Neural cell (in vitro differentiated cells): ENCODE data around the gene TMEM117. TPM values are rescaled to one million over a fixed set of nuclear protein-coding genes. Genes with fewer than 3 reads are reported as not detected.
A peak's percentile ranks its signal among the peaks of the same experiment; 100 is the strongest.

ENCODE experiments used
- H2AFZ ChIP-seq: fragments of 200-600, 300-800 bp; sonication (generic), shearing (Covaris generic); 2 replicates; pipeline ENCODE4 v1.6.0; 2014; ENCODE audit warnings: low read depth, mild to moderate bottlenecking, antibody characterized with exemption, low read length, moderate library complexity
- H3F3A ChIP-seq: fragments of 200-600 bp; shearing (Covaris generic); 2 replicates; pipeline ENCODE4 v1.6.1; 2016; ENCODE audit warnings: mild to moderate bottlenecking, moderate library complexity, mixed read lengths, antibody characterized with exemption, low read length; ENCODE audit not compliant: insufficient read depth, poor library complexity, severe bottlenecking
- H3K27ac ChIP-seq: fragments of 200-600, 300-800 bp; sonication (generic), shearing (Covaris generic); 2 replicates; pipeline ENCODE4 v1.5.1; 2014; ENCODE audit warnings: mild to moderate bottlenecking, low read length, moderate library complexity
- H3K27me3 ChIP-seq: fragments of 300-800, 200-600 bp; sonication (generic), shearing (Covaris generic); 2 replicates; pipeline ENCODE4 v1.6.0; 2014; ENCODE audit warnings: mild to moderate bottlenecking, low read depth, low read length, moderate library complexity; ENCODE audit not compliant: insufficient read depth
- H3K36me3 ChIP-seq: fragments of 300-800, 200-600 bp; sonication (generic), shearing (Covaris generic); 2 replicates; pipeline ENCODE4 v1.5.1; 2014; ENCODE audit warnings: mild to moderate bottlenecking, antibody characterized with exemption, low read length, moderate library complexity; ENCODE audit not compliant: insufficient read depth
- H3K4me2 ChIP-seq: fragments of 300-800, 200-600 bp; sonication (generic), shearing (Covaris generic); 2 replicates; pipeline ENCODE4 v1.6.0; 2014; ENCODE audit warnings: mild to moderate bottlenecking, low read length
- H3K4me3 ChIP-seq: fragments of 300-800, 200-600 bp; sonication (generic), shearing (Covaris generic); 2 replicates; pipeline ENCODE4 v1.5.1; 2014; ENCODE audit warnings: mild to moderate bottlenecking, low read length, moderate library complexity
- H3K79me2 ChIP-seq: fragments of 200-600 bp; shearing (Covaris generic); replicated peaks from 2 replicates; pipeline ENCODE4 v1.6.0; 2014; ENCODE audit warnings: mild to moderate bottlenecking, low read length, moderate library complexity; ENCODE audit not compliant: insufficient read depth
- H3K9ac ChIP-seq: fragments of 300-800, 200-600 bp; sonication (generic), shearing (Covaris generic); 2 replicates; pipeline ENCODE4 v1.6.1; 2016; ENCODE audit warnings: mild to moderate bottlenecking, low read length, mixed read lengths
- H3K9me2 ChIP-seq: fragments of 200-600 bp; shearing (Covaris generic); 2 replicates; pipeline ENCODE4 v1.6.1; 2016; ENCODE audit warnings: mild to moderate bottlenecking, low read length, mixed read lengths; ENCODE audit not compliant: insufficient read depth
- H3K9me3 ChIP-seq: fragments of 200-600, 300-800 bp; sonication (generic), shearing (Covaris generic); 2 replicates; pipeline ENCODE4 v1.6.1; 2016; ENCODE audit warnings: mild to moderate bottlenecking, mixed run types, low read length, moderate library complexity, mixed read lengths
- H4K20me1 ChIP-seq: fragments of 200-600 bp; shearing (Covaris generic); 2 replicates; pipeline ENCODE4 v1.6.1; 2016; ENCODE audit warnings: mild to moderate bottlenecking, mixed run types; ENCODE audit not compliant: insufficient read depth
- CTCF ChIP-seq: fragments of 450-650 bp; IDR thresholded peaks from 2 replicates; pipeline ENCODE4 v1.5.1; 2014; ENCODE audit warnings: antibody characterized with exemption, mild to moderate bottlenecking, moderate library complexity; ENCODE audit not compliant: poor library complexity, severe bottlenecking
- POLR2AphosphoS5 ChIP-seq: IDR thresholded peaks from 2 replicates; pipeline ENCODE4 v1.6.1; 2012
- RAD21 ChIP-seq: fragments of 450-650 bp; conservative IDR thresholded peaks from 2 replicates; pipeline ENCODE4 v1.6.1; 2014; ENCODE audit warnings: antibody characterized with exemption, mild to moderate bottlenecking, moderate library complexity
- REST ChIP-seq: IDR thresholded peaks from 2 replicates; pipeline ENCODE4 v1.6.1; 2012; ENCODE audit warnings: borderline replicate concordance
- polyA plus RNA-seq: library from polyadenylated mRNA; depleted of rRNA; stranded (reverse); fragments of >200 nt; gene quantifications from 2 replicates; pipeline ENCODE4 v1.2.3, GENCODE V29; 2014

The TMEM117 gene
- polyA plus RNA-seq, 1 donor from 2014 or later = 5.3 TPM

GRCh38 chr12:43914923-43915468 is 79.1 kb downstream of the TMEM117 start:
- Histone ChIP-seq H3K9me3 (no peaks in the 10 kb centered on the region), H3K9me2 (no peaks in the 10 kb centered on the region), H3K36me3 (no peaks in the 10 kb centered on the region), H3K79me2 (no peaks in the 10 kb centered on the region), H3K4me3 (no peak overlapping the region), H2AFZ (no peak overlapping the region), H3K9ac (no peak overlapping the region), H4K20me1 (no peaks in the 10 kb centered on the region), H3K4me2 (no peak overlapping the region), H3F3A (no peaks in the 10 kb centered on the region), H3K27ac (no peak overlapping the region), H3K27me3 (no peaks in the 10 kb centered on the region)
- peak; percentile 27 for TF ChIP-seq RAD21
- no peak for TF ChIP-seq REST
- TF ChIP-seq CTCF = peak; percentile 38

- no peaks in the 10 kb centered on the region for H3K36me3 ChIP-seq
- no peak overlapping the region for H3K4me3 ChIP-seq
- no peaks in the 10 kb centered on the region for H3K27me3 ChIP-seq
- H3K9me2 ChIP-seq = no peaks in the 10 kb centered on the region
- H3K9me3 ChIP-seq = no peaks in the 10 kb centered on the region
- H3K9ac ChIP-seq = no peak overlapping the region
- H3K4me2 ChIP-seq = no peak overlapping the region
- H4K20me1 ChIP-seq = no peaks in the 10 kb centered on the region
- H3K79me2 ChIP-seq = no peaks in the 10 kb centered on the region
- TF ChIP-seq REST (no peak), POLR2AphosphoS5 (peak; percentile 43)
- H3K27ac ChIP-seq = no peak overlapping the region
- H2AFZ ChIP-seq = no peak overlapping the region
- H3F3A ChIP-seq = no peaks in the 10 kb centered on the region
Measured at GRCh38 chr12:43917896-43918295, 82.0 kb downstream of the TMEM117 start.
